GM19463 (cell line): Measurements from ENCODE around the gene FUT9.
"Not testable (repeated sequence)": the region's sequence is repeated elsewhere in the genome, so short reads cannot be mapped to it uniquely, and the experiment has no call there.

Source experiments
- ATAC-seq: cut with Tn5 transposase; IDR thresholded peaks from one replicate; pipeline ENCODE4 v1.9.1; 2021; ENCODE audit warnings: mild to moderate bottlenecking, moderate library complexity; ENCODE audit not compliant: unreplicated experiment

The FUT9 gene

DNA sequence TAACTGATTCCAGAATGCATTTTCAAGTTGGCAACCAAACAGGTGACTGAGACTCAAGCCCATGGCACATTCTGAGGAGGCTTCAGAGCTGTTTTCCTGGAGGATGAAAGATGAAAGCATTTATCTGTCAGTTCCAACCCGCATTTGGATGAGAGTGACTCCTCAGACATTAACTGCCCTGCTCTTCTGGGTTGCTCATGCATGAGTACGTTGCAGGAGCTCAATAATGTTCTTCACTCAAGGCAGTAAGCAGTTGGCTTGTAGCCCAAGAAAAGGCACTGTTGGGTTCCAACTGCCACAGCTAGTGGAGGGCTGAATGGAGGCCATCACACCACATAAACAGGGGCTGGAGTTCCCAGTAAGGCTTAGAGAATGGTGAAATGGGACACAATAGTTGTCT is 155.3 kb downstream of the FUT9 start:
- no peak for ATAC-seq

DNA sequence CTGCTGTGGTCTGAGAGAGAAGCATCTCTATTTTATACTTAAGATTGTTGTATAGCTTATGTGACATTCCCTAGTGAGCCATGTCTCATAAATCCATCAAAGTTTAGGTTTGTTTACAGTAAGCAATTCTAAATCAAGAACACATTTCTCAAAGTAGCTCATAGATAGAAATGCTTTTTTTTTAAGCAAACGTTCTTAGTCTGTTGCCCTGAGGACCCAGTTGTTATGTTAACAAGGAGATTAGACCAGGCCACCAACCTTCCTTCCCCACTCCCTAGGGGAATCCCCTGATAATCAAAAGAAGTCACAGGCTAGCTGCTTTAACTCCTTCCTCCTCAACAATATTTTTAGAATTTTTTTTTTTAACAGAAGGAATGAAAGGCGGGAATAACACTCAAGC is 169.0 kb downstream of the FUT9 start:
- ATAC-seq, result no peak

- ATAC-seq, result no peak
Measured at GRCh38 chr6:96186094-96186493, 170.3 kb downstream of the FUT9 start.

DNA sequence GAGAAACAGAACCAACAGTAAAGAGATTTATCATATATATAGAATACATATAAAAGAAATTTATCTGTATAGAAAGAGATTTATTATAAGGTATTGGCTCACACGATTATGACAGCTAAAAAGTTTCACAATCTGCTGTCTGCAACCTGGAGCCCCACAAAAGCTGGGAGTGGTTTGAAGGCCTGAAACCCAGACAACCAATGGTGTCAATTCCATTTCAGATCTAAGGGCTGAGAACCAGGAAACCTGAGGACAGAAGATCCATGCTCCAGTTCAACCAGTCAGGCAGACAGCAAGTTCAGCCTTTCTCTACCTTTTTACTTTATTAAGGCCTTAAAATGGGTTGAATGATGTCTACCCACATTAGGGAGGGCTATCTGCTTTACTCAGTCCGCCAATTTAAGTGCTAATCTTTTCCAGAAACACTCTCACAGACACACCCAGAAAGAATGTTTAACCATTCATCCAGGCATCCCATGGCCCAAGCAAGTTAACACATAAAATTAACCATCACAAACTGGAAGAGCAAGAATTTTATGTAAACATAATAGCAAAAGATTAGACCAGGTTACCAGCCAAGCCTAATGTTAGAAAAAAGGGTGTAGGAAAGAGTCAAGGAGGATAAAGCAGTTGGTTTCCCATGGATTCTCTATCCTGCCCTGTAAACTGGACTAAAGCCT is 170.9 kb downstream of the FUT9 start:
- no peak for ATAC-seq

DNA sequence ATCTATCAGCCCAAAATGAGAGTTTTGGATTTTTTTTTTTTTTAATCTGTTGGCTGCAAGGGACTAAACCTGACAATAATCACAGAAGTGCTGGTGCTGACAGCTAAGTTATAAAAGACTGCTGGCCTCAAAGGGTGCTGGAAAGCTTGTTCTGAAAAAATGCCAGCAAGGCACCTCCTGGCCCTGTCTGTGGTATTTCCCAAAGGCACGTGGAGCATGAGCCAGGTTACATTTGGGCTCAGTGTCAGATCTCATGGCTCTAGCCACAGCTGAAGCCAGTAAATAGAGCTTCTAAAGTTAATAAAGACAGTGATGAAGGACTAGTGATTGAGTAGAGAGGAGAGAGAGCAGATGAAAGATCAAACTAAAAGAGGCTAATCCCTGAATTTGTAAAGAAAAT is 178.9 kb downstream of the FUT9 start:
- no peak for ATAC-seq

DNA sequence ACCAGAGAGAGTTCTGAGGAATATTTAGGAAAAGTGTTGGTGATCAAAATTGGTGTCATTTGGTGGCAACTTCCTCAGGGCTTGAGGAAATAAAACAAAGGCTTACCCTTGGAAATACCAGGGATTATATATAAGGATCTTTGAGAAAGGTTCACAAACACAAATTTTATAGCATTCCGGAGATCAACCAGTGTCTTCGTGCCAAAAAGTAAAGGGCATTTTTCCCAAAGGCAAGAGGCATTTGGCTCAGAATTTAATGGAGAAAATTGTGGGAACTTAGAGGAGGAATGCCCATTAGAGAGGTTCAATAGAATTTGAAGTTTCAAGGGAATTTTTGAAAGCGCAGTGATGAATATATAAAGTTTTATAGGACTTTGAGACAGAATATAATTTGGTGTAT is 179.5 kb downstream of the FUT9 start:
- ATAC-seq, result no peak

GRCh38 chr6:96196633-96197032 is 180.9 kb downstream of the FUT9 start:
- no peak for ATAC-seq

GRCh38 chr6:96197241-96197640 is 181.5 kb downstream of the FUT9 start:
- no peak for ATAC-seq

DNA sequence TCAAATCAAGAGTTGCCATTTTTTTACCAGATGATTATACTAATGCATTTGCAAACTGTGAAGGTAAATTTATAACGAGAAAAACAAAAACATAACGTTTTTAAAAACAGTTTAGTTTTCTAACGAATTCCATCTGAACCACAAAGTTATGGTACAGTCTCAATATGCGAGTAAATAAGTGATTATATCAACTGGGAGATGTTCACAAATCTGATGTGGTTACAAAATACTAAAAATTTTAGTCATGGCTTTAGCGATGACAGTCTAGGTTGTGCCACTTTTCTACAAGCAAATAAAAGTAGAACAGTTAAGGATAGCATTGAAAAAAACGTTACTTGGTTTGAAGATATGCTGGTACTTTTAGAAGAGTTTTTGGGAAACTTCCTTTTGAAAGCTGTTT is 186.8 kb downstream of the FUT9 start:
- ATAC-seq, result no peak

- ATAC-seq, result no peak
Measured at GRCh38 chr6:96211341-96211740, 195.6 kb downstream of the FUT9 start.

DNA sequence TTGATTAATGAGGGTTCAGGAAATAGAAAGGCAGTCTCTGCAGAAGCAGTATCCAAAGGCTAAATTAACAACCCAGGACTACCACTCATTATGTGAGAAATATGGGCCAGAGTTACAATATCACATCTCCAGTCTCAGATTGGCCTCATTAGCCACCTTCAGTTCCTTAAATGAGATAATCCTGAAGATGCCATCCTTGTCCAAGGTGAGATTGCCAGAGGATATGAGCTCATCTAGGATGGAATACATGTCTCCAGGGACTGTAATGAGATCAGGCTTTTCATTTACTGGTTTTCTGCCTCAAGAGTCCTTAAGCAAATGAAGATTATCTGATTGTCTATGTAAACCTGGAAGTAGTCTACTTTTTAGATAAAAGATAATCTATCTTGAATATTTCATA is 196.3 kb downstream of the FUT9 start:
- ATAC-seq, result no peak

- ATAC-seq, result no peak
Measured at GRCh38 chr6:96213784-96214183, 198.0 kb downstream of the FUT9 start.

- no peak for ATAC-seq
Measured at GRCh38 chr6:96223695-96224094, 207.9 kb downstream of the FUT9 start.

DNA sequence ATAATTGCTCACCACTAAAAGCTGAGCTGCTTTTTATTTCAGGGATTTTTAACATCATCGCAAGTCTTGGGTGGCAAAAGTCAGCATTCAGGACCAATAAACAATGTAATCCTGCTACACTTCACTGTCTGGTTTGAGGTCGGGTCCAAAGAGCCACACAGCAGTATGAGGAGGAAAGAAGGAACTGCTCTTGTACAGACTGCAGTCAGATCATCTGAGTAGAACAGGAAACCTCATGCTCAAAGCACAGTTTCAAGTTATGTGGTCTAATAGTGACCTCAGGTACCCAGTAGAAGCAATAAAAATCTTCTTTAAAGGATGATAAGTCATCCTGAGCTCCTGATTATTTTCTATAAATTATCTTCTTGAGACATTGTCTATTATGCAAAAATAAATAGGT is 211.4 kb downstream of the FUT9 start:
- ATAC-seq, result no peak

DNA sequence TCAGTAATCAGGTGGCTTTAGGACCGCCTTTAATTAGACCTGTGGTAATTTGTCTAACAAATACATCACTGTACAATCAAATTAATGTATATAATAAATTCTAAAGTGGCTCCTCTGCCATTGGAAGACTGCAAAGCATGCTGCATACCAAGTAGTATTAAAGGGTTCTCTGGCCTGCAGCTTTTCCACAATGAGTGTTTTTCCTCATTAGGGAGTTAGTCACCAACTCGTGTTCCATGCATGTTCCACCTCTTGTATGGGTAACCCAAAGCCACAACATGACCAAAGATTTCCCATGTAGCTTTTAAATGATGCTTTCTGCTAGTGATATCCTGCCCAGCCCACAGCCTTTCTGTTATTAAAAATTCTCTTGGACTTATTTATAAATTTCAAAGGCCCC is 218.7 kb downstream of the FUT9 start:
- no peak for ATAC-seq

DNA sequence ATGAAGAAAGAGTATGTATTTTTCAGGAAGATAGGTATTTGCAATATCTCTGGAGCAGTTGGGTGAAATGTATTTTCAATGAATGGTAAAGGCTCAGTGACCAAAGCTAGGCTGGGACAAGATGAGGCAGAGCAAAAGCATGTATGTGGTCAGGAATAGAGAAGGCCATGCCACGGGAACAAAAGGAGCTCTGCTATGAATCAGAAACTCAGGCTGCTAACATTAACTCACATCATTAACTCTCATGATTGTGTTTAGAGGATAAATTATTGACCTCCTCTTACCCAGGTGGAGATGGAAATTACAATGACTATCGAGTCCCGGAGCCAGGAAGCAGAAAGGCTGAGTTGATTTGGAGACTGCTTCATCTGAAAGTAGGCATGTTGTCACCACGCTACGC is 220.2 kb downstream of the FUT9 start:
- ATAC-seq, result no peak

GRCh38 chr6:96236471-96236870 is 220.7 kb downstream of the FUT9 start:
- ATAC-seq, result no peak

GRCh38 chr6:96237638-96238347 is 222.0 kb downstream of the FUT9 start:
- ATAC-seq, result no peak

GRCh38 chr6:96246563-96246962 is 230.8 kb downstream of the FUT9 start:
- no peak for ATAC-seq

GRCh38 chr6:96249755-96250154 is 234.0 kb downstream of the FUT9 start:
- no peak for ATAC-seq

- no peak for ATAC-seq
Measured at GRCh38 chr6:96257751-96258150, 242.0 kb downstream of the FUT9 start.

DNA sequence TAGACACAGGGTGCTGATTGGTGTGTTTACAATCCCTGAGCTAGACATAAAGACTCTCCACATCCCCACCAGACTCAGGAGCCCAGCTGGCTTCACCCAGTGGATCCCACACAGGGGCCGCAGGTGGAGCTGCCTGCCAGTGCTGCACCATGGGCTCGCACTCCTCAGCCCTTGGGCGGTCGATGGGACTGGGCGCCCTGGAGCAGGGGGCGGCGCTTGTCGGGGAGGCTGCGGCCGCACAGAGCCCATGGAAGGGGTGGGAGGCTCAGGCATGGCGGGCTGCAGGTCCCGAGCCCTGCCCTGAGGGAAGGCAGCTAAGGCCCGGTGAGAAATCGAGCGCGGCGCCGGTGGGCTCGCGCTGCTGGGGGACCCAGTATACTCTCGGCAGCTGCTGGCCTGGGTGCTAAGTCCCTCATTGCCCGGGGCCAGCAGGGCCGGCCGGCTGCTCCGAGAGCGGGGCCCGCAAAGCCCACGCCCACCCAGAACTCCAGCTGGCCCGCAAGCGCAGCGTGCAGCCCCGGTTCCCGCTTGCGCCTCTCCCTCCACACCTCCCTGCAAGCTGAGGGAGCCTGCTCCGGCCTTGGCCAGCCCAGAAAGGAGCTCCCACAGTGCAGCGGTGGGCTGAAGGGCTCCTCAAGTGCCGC is 245.1 kb downstream of the FUT9 start:
- ATAC-seq, result not testable (repeated sequence)
